Bronchial epithelial cell (primary cell): ENCODE results near the gene SRXN1. TPM values are rescaled to one million over a fixed set of nuclear protein-coding genes. Genes with fewer than 3 reads are reported as not detected.

ENCODE experiments used
- DNase-seq: peaks from one replicate; pipeline ENCODE4 v3.0.0-alpha.2; 2010; ENCODE audit warnings: low read depth
- FAIRE-seq: peaks from 2 replicates; lab custom pipeline; 2011; peaks lifted over from hg19 to GRCh38; lab: Jason Lieb, UNC
- H3K27me3 ChIP-seq: 2 replicates; pipeline ENCODE4 v1.5.1; 2011; ENCODE audit warnings: low read length; ENCODE audit not compliant: control insufficient read depth, insufficient read depth
- H3K36me3 ChIP-seq: 2 replicates; pipeline ENCODE4 v1.5.1; 2011; ENCODE audit warnings: low read length; ENCODE audit not compliant: control insufficient read depth, insufficient read depth
- H3K4me3 ChIP-seq: 2 replicates; pipeline ENCODE4 v1.5.1; 2011; ENCODE audit warnings: mild to moderate bottlenecking, low read depth, low read length, control low read depth
- total RNA-seq: library from RNA; depleted of rRNA; stranded (reverse); fragments of >200 nt; gene quantifications from 2 replicates; pipeline ENCODE4 v1.2.1, GENCODE V29; 2014
- TF ChIP-seq, protein P1 (sequence below): IDR thresholded peaks from 2 replicates; pipeline ENCODE4 v1.5.1; 2011; ENCODE audit warnings: mild to moderate bottlenecking, moderate library complexity, low read length, control low read depth, inconsistent platforms; ENCODE audit not compliant: insufficient read depth, severe bottlenecking

Gene SRXN1
- total RNA-seq, 1 donor from 2014 or later, result 146 TPM

DNA sequence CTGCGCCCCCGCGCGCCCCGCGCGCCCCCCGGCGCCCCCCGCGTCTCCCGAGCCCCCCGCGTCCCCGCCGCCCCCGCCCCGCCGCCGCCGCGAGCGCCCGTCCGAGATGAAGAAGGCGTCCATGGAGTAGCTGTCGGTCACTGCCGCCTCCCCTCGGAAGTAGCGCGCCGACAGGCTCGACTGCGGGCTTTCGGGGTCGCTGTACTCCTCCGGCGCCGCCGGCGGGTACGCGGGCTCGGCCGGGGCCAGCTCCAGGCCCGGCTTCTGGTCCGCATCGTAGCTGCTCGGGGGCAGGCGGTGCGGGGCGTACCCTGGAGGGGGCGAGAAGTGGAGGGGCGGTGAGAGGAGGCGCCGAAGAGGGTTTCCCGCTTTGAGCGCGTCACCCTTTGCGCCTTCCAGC is 11.2 kb upstream of the SRXN1 start:
- FAIRE-seq (no peak), DNase-seq (no peak)
- TF ChIP-seq, protein P1, sequence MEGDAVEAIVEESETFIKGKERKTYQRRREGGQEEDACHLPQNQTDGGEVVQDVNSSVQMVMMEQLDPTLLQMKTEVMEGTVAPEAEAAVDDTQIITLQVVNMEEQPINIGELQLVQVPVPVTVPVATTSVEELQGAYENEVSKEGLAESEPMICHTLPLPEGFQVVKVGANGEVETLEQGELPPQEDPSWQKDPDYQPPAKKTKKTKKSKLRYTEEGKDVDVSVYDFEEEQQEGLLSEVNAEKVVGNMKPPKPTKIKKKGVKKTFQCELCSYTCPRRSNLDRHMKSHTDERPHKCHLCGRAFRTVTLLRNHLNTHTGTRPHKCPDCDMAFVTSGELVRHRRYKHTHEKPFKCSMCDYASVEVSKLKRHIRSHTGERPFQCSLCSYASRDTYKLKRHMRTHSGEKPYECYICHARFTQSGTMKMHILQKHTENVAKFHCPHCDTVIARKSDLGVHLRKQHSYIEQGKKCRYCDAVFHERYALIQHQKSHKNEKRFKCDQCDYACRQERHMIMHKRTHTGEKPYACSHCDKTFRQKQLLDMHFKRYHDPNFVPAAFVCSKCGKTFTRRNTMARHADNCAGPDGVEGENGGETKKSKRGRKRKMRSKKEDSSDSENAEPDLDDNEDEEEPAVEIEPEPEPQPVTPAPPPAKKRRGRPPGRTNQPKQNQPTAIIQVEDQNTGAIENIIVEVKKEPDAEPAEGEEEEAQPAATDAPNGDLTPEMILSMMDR, result no peak
- H3K36me3 ChIP-seq, result no peaks in the 10 kb centered on the region
- H3K27me3 ChIP-seq, result peaks cover 31% of the 10 kb centered on the region
- H3K4me3 ChIP-seq, result no peak overlapping the region

DNA sequence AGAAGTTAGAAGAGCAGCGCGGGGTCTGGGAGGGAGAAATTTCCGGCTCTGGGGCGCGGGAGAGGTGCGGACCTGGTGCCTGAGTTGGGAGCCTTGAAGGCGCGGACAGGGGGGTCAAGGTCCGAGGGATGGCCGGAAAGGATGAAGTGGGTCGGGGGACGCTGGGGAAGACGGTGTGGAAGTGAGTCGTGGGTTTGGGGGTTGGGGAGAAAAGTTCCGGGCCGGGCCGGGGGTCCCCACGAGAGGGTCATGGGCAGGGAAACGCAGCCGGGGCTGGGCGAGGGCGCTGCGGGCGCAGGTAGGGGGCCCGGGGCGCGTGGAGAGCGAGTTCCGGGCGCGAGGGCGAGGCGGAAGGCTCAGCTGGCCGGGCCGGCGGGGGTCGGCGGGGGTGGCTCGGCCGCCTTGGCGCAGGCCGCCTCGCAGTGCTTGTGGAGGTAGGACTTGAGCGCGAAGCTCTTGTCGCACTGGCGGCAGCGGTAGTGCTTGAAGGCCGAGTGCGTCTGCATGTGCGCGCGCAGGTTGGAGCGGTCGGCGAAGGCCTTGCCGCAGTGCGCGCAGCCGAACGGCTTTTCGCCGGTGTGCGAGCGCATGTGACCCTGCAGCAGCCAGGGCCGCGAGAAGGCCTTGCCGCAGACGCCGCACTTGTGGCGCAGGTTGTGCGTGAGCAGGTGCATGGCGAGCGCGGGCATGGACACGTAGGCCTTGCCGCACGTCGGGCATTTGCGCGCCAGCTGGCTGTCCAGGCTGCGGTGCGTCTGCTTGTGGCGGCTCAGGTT is 10.5 kb upstream of the SRXN1 start:
- TF ChIP-seq, protein P1, result no peak
- Histone ChIP-seq H3K36me3 (no peaks in the 10 kb centered on the region), H3K4me3 (no peak overlapping the region), H3K27me3 (peaks cover 31% of the 10 kb centered on the region)
- DNase-seq (no peak), FAIRE-seq (no peak)

GRCh38 chr20:662277-663192 is 9.5 kb upstream of the SRXN1 start:
- DNase-seq (no peak), FAIRE-seq (no peak)
- peaks cover 29% of the 10 kb centered on the region for H3K27me3 ChIP-seq
- peak overlapping the region; percentile 17 for H3K4me3 ChIP-seq
- TF ChIP-seq, protein P1, result no peak
- H3K36me3 ChIP-seq, result no peaks in the 10 kb centered on the region

DNA sequence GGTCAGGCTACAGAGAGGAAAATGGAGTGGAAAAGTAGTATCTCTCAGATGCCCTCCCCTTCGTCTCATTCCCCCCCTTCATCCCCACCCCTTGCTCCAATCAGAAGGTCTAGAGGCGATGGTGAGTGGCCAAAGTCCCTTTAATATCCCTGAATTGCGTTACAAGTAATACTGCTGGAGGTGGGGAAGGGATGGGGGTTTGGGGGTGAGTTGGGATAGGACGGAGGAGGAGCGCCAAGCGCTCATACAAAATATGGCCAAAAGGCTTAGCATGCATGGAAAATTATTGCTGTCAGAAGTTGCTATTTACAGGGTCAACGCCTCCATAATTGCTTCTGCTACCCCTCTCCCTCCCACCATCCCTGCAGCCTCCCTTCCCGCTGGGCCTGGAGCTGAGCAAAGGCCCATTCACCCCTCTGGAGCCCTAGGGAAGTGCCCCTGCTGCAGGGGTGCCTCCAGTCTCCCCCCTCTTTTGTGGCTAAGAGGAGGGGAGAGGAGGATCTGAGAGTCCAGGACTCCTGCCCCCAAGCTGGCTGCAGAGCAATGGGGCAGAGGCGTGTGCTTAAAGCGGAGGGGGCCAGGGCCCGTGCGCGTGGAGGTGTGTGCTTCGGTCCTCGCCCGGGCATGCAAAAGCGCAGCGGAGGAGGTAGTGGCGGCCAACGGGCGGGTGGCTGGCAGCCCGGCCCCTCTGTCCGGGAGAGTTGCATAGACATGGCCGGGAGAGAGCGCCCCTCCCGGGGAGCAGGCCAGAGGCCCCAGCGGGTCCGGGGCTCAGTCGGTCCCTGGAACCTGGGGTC is 8.7 kb upstream of the SRXN1 start:
- DNase-seq (peak; percentile 25), FAIRE-seq (no peak)
- Histone ChIP-seq H3K4me3 (peak overlapping the region; percentile 17), H3K36me3 (no peaks in the 10 kb centered on the region), H3K27me3 (peaks cover 29% of the 10 kb centered on the region)
- TF ChIP-seq, protein P1, result peak; percentile 7

DNA sequence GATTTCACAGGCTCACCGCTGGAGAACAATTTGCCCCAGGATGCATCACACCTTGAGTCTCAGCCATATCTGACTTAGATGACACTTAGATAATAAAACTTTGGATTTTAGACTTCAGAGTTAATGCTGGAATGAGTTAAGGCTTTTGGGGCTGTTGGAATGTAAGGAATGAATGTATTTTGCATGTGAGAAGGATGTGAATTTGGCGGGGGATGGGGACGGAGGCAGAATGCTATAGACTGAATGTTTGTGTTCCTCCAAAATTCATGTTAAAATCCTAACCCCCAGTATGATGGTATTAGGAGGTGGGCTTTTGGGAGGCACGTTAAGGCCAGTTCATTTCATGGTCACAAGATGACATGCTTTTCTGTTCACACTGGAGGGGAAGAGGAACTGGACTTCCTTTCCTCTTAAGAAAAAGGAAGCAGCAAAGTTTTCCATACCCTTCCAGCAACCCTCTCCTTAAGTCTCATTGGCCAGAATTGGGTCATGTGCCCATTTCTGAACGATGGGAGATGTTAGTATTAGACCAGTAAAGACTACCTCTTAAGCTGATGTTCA is 5.8 kb upstream of the SRXN1 start:
- TF ChIP-seq, protein P1, result no peak
- peak; percentile 23 for FAIRE-seq
- H3K36me3 ChIP-seq, result no peaks in the 10 kb centered on the region
- no peak overlapping the region for H3K4me3 ChIP-seq
- H3K27me3 ChIP-seq, result peaks cover 12% of the 10 kb centered on the region
- no peak for DNase-seq
